GM12878 (cell line): ENCODE data around the gene SYT12. TPM values are rescaled to one million over a fixed set of nuclear protein-coding genes. Genes with fewer than 3 reads are reported as not detected.

Source experiments
- ATAC-seq: fragments of 200-7000 bp; cut with Tn5 transposase; 3 replicates; pipeline ENCODE4 v1.9.1; 2020; ENCODE audit warnings: mild to moderate bottlenecking, moderate library complexity
- BruUV-seq: library from RNA; stranded (reverse); fragments of 400-500 nt; replicated peaks from 2 replicates; lab custom pipeline; 2021; lab: Mats Ljungman, UMichigan
- CTCF ChIA-PET: fragments of 300-600 bp; sonication (Branson Sonifier 250); formaldehyde crosslinking; extraction: SDS; loops from one replicate; lab custom pipeline; 2021; ENCODE audit warnings: inconsistent platforms; lab: Yijun Ruan, JAX
- POLR2A ChIA-PET: fragments of 350-600 bp; formaldehyde crosslinking; extraction: SDS; loops from one replicate; lab custom pipeline; 2021; ENCODE audit warnings: inconsistent platforms; lab: Charles Lee
- RAD21 ChIA-PET: fragments of 300-600 bp; sonication (Branson Sonifier 250); formaldehyde crosslinking; loops from one replicate; lab custom pipeline; 2023; ENCODE audit warnings: antibody characterized with exemption; ENCODE audit not compliant: unreplicated experiment; lab: Charles Lee
- SMC1A ChIA-PET: fragments of 300-600 bp; sonication (Branson Sonifier 250); formaldehyde crosslinking; loops from one replicate; lab custom pipeline; 2023; ENCODE audit not compliant: unreplicated experiment, uncharacterized antibody; lab: Charles Lee
- DNase-seq: peaks from one replicate; pipeline ENCODE4 v3.0.0-alpha.2; 2011; ENCODE audit warnings: low read depth, low spot score
- FAIRE-seq: peaks from 3 replicates; lab custom pipeline; 2011; peaks lifted over from hg19 to GRCh38; lab: Jason Lieb, UNC
- H2AFZ ChIP-seq: 2 replicates; pipeline ENCODE4 v1.6.0; 2011; ENCODE audit warnings: low read depth, low read length, control low read depth; ENCODE audit not compliant: control insufficient read depth
- H3K27ac ChIP-seq: 2 replicates; pipeline ENCODE4 v1.5.1; 2011; ENCODE audit warnings: control low read depth; ENCODE audit not compliant: control insufficient read depth, insufficient read depth
- H3K27me3 ChIP-seq, 2 experiments: replicated peaks in 1 of 2; 2 replicates each; pipeline versions ENCODE4 v1.6.0 to v1.6.1; 2011; ENCODE audit warnings: low read length in 1 of 2; ENCODE audit not compliant: control insufficient read depth in 2 of 2, insufficient read depth in 2 of 2
- H3K36me3 ChIP-seq, 2 experiments: 2 replicates each; pipeline ENCODE4 v1.5.1; 2011; ENCODE audit warnings: low read length in 1 of 2; ENCODE audit not compliant: control insufficient read depth in 2 of 2, insufficient read depth in 2 of 2
- H3K4me1 ChIP-seq: 2 replicates; pipeline ENCODE4 v1.6.1; 2011; ENCODE audit warnings: mild to moderate bottlenecking, low read length, moderate library complexity, mixed read lengths; ENCODE audit not compliant: control insufficient read depth, insufficient read depth
- H3K4me2 ChIP-seq: 2 replicates; pipeline ENCODE4 v1.6.0; 2011; ENCODE audit warnings: control low read depth; ENCODE audit not compliant: control insufficient read depth, insufficient read depth
- H3K4me3 ChIP-seq: fragments of 200-600 bp; sonication (generic); 2 replicates; pipeline ENCODE4 v1.5.1; 2016
- H3K79me2 ChIP-seq: 2 replicates; pipeline ENCODE4 v1.6.0; 2011; ENCODE audit warnings: low read length; ENCODE audit not compliant: control insufficient read depth, insufficient read depth
- H3K9ac ChIP-seq: 2 replicates; pipeline ENCODE4 v1.8.0; 2011; ENCODE audit warnings: low read length, control low read depth, mixed read lengths; ENCODE audit not compliant: control insufficient read depth, insufficient read depth
- H3K9me3 ChIP-seq: replicated peaks from 3 replicates; pipeline ENCODE4 v1.5.1; 2011; ENCODE audit warnings: mild to moderate bottlenecking, low read length; ENCODE audit not compliant: control insufficient read depth, insufficient read depth
- H4K20me1 ChIP-seq: 2 replicates; pipeline ENCODE4 v1.6.0; 2011; ENCODE audit not compliant: control insufficient read depth, insufficient read depth
- BACH1 ChIP-seq: fragments of 450-650 bp; IDR thresholded peaks from 2 replicates; pipeline ENCODE4 v1.6.1; 2017; ENCODE audit warnings: mild to moderate bottlenecking, borderline replicate concordance
- SREBF2 ChIP-seq: IDR thresholded peaks from 2 replicates; pipeline ENCODE4 v1.6.1; 2012; ENCODE audit warnings: mild to moderate bottlenecking, low read length
- WGBS: methylation state at CpG from one replicate; pipeline ENCODE4 v1.1.6; 2016; ENCODE audit warnings: low lambda C conversion rate; ENCODE audit not compliant: insufficient replicate concordance, insufficient coverage; ENCODE audit errors: missing lambda C conversion rate; 5-methylcytosine and 5-hydroxymethylcytosine counted together
- in situ Hi-C: fragments of 300-500 bp; cut with MboI; formaldehyde crosslinking; loops from 9 replicates; pipeline ENCODE4 v1.14.3; 2018; ENCODE audit warnings: mixed read lengths
- intact Hi-C: fragments of 100-400 bp; cut with micrococcal nuclease; formaldehyde crosslinking; loops from one replicate; pipeline ENCODE4 v1.14.2; 2022; ENCODE audit not compliant: unreplicated experiment
- polyA plus RNA-seq, 11 experiments: library from polyadenylated mRNA; depleted of rRNA in 4 of 11; unstranded in 6 of 11; stranded (reverse) in 5 of 11; fragments of >200 nt; fragmentation: Nextera tagmentation in 4 of 11; fragmentation: Illumina TruSeq in 1 of 11; extraction: Ambion mirVana in 4 of 11; extraction: Trizol in 1 of 11; gene quantifications; 1 replicate in 1 of 11; 2 replicates in 10 of 11; pipeline versions ENCODE4 v1.2.1 to v1.2.3, GENCODE V29; 2011 to 2016; ENCODE audit warnings: inconsistent platforms in 2 of 11, missing spikeins in 2 of 11, low read depth in 1 of 11
- total RNA-seq, 4 experiments: library from RNA; depleted of rRNA in 3 of 4; stranded (reverse); fragments of >200 nt in 3 of 4; fragmentation: Illumina TruSeq in 1 of 4; extraction: Trizol in 1 of 4; gene quantifications; 2 replicates each; pipeline versions ENCODE4 v1.2.1 to v1.2.3, GENCODE V29; 2013 to 2021
- TF ChIP-seq, protein P1 (sequence below): IDR thresholded peaks from 2 replicates; pipeline ENCODE4 v1.6.1; 2012; ENCODE audit warnings: low read length, inconsistent platforms
- TF ChIP-seq, protein P2 (sequence below), 3 experiments: IDR thresholded peaks in 2 of 3; conservative IDR thresholded peaks in 1 of 3; 2 replicates each; pipeline ENCODE4 v1.5.1; 2011; ENCODE audit warnings: low read depth in 3 of 3, low read length in 3 of 3, mild to moderate bottlenecking in 3 of 3, control low read depth in 2 of 3, moderate library complexity in 2 of 3, inconsistent platforms in 1 of 3, mixed read lengths in 1 of 3; ENCODE audit not compliant: control insufficient read depth in 2 of 3, insufficient read depth in 1 of 3; ENCODE audit errors: extremely low read depth in 1 of 3

The SYT12 gene
- total and polyA plus RNA-seq, 10 of the 15 experiments (the other 5 are each of a cell fraction or from before 2014, with no cell fraction given), result 0.02 to 2.3 (median 0.84) TPM; not detected in 1

DNA sequence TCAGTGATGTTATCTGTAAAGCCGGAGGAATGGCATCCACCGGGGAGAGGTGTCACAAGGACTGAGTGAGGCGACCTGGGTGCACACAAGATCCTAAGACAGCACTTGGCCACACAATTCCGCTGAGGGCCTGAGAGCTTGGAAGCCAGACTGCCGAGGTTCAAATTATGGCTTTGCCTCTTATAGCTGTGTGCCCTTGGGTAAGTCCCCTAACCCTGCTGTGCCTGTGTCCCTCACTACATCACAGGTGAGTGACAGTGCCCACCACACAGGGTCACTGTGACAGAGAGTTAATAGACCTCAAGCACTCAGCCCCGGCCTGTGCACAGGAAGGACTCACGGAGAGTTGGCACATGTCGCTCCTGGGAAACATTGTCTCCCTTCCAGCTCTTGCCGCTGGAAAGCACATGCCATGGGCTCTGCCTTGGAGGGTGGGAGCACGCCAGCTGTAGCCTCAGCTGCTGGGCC is 34.3 kb downstream of the SYT12 start:
- intact Hi-C loops, result no loop called here
- no peak for DNase-seq
- in situ Hi-C loops, result no loop called here
- no peaks in the 10 kb centered on the region for H3K79me2 ChIP-seq
- FAIRE-seq, result peak; percentile 47
- POLR2A ChIA-PET, result no interaction called here
- 74% methylated on average over 10 of the region's 10 CpGs for WGBS
- no TSS peak for BruUV-seq
- CTCF ChIA-PET, result interaction anchor here (0.5 kb wide), 1 partner anchor 261 kb away, joined by 3 read pairs; no protein-coding TSS in a partner anchor
- TF ChIP-seq, protein P1, sequence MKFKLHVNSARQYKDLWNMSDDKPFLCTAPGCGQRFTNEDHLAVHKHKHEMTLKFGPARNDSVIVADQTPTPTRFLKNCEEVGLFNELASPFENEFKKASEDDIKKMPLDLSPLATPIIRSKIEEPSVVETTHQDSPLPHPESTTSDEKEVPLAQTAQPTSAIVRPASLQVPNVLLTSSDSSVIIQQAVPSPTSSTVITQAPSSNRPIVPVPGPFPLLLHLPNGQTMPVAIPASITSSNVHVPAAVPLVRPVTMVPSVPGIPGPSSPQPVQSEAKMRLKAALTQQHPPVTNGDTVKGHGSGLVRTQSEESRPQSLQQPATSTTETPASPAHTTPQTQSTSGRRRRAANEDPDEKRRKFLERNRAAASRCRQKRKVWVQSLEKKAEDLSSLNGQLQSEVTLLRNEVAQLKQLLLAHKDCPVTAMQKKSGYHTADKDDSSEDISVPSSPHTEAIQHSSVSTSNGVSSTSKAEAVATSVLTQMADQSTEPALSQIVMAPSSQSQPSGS, result no peak
- TF ChIP-seq BACH1 (no peak), SREBF2 (no peak)
- TF ChIP-seq, protein P2, sequence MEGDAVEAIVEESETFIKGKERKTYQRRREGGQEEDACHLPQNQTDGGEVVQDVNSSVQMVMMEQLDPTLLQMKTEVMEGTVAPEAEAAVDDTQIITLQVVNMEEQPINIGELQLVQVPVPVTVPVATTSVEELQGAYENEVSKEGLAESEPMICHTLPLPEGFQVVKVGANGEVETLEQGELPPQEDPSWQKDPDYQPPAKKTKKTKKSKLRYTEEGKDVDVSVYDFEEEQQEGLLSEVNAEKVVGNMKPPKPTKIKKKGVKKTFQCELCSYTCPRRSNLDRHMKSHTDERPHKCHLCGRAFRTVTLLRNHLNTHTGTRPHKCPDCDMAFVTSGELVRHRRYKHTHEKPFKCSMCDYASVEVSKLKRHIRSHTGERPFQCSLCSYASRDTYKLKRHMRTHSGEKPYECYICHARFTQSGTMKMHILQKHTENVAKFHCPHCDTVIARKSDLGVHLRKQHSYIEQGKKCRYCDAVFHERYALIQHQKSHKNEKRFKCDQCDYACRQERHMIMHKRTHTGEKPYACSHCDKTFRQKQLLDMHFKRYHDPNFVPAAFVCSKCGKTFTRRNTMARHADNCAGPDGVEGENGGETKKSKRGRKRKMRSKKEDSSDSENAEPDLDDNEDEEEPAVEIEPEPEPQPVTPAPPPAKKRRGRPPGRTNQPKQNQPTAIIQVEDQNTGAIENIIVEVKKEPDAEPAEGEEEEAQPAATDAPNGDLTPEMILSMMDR (IDR thresholded peaks at IDR 0.05 in 2 of 3, conservative IDR thresholded peaks at IDR 0.05 in 1 of 3; ENCODE audit: control insufficient read depth in 2 of 3, extremely low read depth in 1 of 3, insufficient read depth in 1 of 3, low read depth in 3 of 3, low read length in 3 of 3), result no peak
- TF ChIP-seq, all 136 proteins: peak for 0
- H2AFZ ChIP-seq, result peak overlapping the region; percentile 32
- H3K27ac ChIP-seq, result no peak overlapping the region
- H3K9ac ChIP-seq, result no peak overlapping the region
- H3K9me3 ChIP-seq, result no peaks in the 10 kb centered on the region
- no peaks in the 10 kb centered on the region for H3K36me3 ChIP-seq
- H3K4me3 ChIP-seq, result peak overlapping the region; percentile 54; the same call in 1 of the 2 replicates
- ATAC-seq, result no peak
- peak overlapping the region; percentile 97; the same call in 1 of the 2 replicates for H3K4me2 ChIP-seq
- SMC1A ChIA-PET, result interaction anchor here (1.3 kb wide), 1 partner anchor 19 kb away, joined by 3 read pairs; no protein-coding TSS in a partner anchor
- H3K27me3 ChIP-seq, result no peaks in the 10 kb centered on the region
- no peaks in the 10 kb centered on the region for H4K20me1 ChIP-seq
- RAD21 ChIA-PET, result interaction anchor here (1.2 kb wide), 1 partner anchor 260 kb away, joined by 3 read pairs; no protein-coding TSS in a partner anchor
- H3K4me1 ChIP-seq, result peaks cover 10% of the 10 kb centered on the region
